Glomerular endothelial cell (primary cell): ENCODE measurements around the gene ZNF385D. TPM values are rescaled to one million over a fixed set of nuclear protein-coding genes. Genes with fewer than 3 reads are reported as not detected.
"Not testable (repeated sequence)": the region's sequence is repeated elsewhere in the genome, so short reads cannot be mapped to it uniquely, and the experiment has no call there.

Experiments used
- DNase-seq: peaks from one replicate; pipeline ENCODE4 v3.0.0-alpha.2; 2011; ENCODE audit warnings: low read depth, low spot score; ENCODE audit errors: extremely low read depth
- total RNA-seq: library from RNA; depleted of rRNA; stranded (reverse); fragments of >200 nt; gene quantifications from 2 replicates; pipeline ENCODE4 v1.2.3, GENCODE V29; 2015

ZNF385D gene
- total RNA-seq, 1 donor from 2014 or later: 3.7 TPM

GRCh38 chr3:21393683-21394311, 357.2 kb downstream of the ZNF385D start:
- no peak for DNase-seq

DNA sequence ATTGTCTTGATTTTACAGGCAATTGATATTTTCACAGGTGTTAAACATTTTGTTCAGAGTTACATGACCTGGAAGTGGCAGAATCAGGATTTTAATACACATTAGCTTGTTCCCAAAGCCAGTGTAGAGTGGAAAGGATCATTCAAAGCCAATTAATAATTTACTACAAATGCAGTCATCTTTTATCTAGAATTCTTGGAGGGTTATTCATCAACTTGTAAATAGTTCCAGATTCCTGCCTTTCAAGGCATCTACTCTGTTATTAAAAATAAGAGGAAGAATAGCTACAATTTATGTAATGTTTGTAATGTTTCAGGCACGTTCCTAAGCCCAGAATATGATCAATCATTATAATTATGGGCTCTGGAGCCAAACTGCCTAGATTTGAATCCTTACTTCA, 358.5 kb downstream of the ZNF385D start:
- no peak for DNase-seq

DNA sequence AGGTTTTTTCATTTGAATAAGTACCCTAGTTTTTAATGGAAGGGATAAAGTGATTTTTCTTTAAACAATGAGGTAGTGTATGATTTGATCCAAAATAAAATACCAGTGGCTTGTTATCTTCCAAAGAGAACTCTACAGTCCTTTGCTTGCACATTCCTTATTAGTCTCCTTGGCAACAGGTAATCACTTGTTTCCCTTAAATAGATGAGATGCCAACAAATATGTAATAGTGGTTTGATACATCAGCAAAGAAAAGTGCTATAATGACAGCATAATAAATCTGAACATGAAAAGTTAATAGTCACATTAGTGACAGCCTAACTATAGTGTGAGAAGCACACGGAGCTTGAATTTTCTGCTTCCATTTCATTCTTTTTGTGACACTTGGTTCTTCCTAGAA, 360.2 kb downstream of the ZNF385D start:
- DNase-seq: no peak

- DNase-seq: no peak
Observed at GRCh38 chr3:21390136-21390535, 360.9 kb downstream of the ZNF385D start.

DNA sequence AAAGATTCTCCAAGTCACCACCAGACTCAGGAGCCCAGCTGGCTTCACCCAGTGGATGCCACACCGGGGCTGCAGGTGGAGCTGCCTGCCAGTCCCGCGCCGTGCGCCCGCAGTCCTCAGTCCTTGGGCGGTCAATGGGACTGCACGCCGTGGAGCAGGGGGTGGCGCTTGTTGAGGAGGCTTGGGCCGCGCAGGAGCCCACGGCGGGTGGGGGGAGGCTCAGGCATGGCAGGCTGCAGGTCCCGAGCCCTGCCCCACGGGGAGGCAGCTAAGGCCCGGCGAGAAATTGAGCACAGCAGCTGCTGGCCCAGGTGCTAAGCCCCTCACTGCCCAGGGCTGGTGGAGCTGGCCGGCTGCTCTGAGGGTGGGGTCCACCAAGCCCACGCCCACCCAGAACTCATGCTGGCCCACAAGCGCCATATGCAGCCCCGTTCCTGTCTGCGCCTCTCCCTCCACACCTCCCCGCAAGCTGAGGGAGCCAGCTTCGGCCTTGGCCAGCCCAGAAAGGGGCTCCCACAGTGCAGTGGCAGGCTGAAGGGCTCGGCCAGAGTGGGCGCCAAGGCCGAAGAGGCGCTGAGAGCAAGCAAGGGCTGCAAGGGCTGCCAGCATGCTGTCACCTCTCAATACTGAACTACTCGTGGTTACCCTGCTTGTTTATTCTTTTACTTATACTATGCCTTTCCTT, 363.7 kb downstream of the ZNF385D start:
- not testable (repeated sequence) for DNase-seq

DNA sequence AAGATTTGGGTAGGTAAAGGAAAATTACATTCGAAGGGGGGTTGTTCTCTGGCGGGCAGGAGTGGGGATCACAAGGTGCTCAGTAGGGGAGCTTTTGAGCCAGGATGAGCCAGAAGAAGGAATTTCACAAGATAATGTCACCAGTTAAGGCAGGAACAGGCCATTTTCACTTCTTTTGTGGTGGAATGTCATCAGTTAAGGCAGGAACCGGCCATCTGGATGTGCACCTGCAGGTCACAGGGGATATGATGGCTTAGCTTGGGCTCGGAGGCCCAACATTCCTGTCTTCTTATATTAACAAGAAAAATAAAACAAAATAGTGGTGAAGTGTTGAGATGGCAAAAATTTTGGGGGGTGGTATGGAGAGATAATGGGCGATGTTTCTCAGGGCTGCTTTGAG, 373.0 kb downstream of the ZNF385D start:
- not testable (repeated sequence) for DNase-seq

DNA sequence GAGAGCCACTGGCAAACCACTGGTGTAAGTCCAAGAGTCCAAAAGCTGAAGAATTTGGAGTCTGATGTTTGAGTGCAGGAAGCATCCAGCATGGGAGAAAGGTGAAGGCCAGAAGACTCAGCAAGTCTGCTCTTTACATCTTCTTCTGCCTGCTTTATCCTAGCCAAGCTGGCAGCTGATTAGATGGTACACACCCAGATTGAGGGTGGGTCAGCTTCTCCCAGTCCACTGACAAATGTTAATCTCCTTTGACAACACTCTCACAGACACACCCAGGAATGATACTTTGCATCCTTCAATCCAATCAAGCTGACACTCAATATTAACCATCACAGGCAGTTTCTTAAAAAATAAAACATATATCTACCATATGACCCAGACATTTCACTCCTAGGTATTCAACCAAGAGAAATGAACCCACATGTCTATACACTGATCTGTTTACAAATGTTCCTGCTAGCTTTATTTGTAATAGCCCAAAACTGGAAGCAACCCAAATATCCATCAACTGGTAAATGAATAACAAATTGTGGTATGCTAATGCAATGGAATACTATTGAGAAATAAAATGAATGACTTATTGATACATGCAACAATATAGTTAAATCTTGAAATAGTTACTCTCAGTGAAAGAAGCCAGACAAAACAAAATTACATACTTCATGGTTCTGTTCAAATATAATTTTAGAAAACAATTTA, 373.8 kb downstream of the ZNF385D start:
- no peak for DNase-seq

DNA sequence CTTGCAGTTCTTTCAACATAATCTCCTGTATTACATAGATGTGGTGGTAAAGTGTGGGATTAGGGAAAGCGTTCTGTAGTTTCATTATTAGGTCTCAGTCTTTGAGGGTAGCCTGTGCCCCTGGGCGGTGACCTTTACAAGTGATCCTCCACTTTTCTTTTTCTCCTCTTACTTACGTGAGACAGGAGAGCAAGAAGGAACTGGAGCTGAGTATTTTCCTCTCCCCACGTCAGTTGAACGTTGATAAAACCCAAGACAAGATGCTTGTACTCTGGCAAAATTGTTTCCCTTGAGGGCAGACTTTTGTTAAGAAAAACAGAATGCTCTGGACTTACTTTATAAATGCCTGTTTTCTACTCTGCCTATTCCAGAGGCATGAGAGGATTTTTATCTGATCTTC, 378.7 kb downstream of the ZNF385D start:
- no peak for DNase-seq
